Measurements from ENCODE around the gene PRKG1. TPM values are rescaled to one million over a fixed set of nuclear protein-coding genes. Genes with fewer than 3 reads are reported as not detected.

PRKG1 gene
- polyA plus RNA-seq, 4 donors, result 12.7 to 21.2 (median 15.0) TPM

DNA sequence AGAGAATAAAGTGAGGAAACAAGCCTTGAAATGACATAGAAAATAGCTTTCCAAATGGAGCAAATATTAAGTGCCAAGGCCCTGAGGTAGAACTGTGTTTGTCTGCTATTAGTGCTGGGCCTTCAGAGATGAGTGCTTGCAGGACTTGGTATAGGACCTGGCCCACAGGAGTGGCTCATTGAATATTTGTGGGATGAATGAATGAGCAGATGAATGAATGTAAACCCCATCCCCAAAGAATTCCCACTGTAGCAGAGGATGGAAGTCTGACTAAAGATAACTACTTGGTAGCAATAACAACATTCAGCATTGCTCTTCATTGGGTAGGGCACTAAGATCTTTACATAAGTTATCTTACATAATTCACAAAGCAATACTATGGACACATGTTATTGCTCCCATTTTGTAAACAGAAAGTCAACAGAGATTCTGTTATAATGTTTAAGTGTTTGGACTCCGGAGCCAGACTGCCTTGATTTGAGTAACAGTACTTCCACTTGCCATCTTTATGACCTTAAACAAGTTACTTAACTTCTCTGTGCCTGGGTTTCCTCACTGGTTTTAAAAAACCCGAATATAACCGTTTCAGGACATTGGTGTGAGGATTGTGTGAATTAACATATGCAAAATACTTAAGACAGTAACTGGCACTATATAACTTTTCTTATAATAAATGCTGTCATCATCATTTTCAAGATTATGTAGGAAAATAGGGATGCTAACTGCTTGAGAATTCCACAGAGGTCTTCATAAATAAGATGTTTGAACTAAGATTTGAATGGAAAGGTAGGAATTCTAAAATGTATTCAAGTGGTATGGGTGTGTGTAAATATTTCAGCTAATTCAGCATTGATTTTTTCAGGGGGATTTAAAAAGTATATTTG is 141.9 kb downstream of the PRKG1 start:
- no peak for DNase-seq (ENCODE audit: low read depth in 4 of 4, low spot score in 3 of 4)

DNA sequence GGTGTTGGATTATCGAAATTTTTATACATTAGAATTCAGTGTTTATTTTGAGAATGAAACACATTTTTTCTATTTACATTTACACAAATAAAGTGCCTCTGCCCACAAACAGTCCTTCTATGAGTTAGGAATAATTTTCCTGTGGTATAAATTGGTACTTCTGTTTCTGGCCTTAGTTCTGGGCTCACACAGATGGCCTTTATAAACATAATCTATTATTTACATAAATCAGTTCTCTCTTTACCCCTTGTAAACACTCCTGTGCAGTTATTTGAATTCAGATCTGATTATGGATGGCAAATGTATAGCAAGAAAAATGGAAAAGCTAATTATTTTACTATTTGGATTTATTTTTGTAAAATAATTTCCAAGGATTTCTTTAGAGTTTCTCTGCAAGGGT is 143.2 kb downstream of the PRKG1 start:
- DNase-seq (ENCODE audit: low read depth in 4 of 4, low spot score in 3 of 4), result no peak

DNA sequence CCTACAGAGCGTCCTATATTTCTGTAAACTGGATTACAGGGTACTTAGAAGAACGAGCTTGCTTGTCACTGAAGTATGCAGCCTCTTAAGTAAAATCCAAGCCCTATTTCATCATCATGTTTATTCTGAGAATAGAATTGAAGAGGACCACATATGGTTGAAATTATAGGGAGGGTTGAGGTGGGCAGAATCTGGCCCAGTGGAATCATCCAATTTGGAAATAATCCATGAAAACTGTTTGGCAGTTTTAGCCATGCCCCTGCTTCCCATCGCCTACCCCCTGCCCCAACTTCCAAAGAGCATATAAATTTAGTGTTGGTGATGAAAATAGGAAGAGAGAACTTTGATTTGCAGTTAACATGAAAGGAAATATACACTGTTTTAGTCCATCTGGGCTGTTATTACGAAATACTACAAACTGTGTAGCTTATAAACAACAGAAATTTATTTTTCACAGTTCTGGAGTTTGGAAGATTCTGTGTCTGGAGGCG is 150.4 kb downstream of the PRKG1 start:
- no peak for DNase-seq (ENCODE audit: low read depth in 4 of 4, low spot score in 3 of 4)

DNA sequence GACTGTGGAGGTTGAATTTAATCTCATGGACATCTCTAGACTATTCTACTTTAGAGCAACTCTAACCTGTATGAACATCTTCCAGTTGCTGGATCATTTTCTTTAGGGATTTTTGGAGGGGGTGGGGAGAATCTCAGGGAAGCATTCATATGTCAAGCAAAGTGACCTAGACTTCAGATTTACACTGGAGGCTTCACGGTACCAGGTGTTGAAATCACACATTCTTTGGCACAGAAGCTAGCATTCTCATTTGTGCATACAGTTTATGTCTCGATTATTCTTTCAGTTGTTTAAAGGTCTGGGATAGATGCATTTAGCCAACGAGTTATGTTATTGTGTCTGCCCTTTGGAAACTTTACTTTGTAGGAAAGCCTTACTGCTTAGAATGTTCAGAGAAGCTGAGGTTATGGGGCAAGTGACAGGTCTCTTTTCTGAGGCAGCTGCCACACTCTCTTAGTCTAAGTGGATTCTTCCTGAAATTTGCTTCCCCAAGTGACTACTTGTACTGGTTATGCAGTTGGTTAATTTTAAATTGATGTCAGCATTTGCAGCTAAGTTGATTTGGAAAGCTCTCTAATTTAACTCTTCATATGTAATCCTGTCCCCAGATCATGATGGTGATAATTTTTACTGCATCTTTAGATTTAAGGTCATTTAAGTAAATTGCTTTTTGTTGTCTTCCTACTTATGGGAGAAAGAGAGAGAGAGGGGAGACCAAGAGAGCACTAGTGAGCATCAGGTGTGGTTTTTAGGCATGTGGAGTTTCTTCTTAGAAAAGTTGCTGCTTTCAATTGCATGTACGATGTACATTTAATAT is 153.8 kb downstream of the PRKG1 start:
- no peak for DNase-seq (ENCODE audit: low read depth in 4 of 4, low spot score in 3 of 4)

DNA sequence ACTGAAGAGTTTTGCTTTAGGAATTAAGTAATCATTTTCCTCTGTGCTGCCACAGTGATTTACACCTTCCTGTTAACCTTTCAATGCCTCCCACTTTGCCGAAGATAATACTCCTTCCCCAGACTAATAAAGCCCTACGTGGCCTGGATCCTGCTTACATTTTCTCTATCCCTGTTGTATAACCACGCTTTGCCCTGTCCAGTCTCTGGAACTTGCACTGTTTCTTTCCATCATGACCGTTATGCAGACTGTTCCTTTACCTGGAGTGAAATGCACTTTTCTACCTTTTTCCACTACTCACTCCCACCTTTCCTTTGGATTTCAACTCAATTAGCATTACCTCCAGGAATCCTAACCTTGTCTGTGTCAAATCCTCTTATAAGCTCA is 154.4 kb downstream of the PRKG1 start:
- DNase-seq (ENCODE audit: low read depth in 4 of 4, low spot score in 3 of 4), result no peak

DNA sequence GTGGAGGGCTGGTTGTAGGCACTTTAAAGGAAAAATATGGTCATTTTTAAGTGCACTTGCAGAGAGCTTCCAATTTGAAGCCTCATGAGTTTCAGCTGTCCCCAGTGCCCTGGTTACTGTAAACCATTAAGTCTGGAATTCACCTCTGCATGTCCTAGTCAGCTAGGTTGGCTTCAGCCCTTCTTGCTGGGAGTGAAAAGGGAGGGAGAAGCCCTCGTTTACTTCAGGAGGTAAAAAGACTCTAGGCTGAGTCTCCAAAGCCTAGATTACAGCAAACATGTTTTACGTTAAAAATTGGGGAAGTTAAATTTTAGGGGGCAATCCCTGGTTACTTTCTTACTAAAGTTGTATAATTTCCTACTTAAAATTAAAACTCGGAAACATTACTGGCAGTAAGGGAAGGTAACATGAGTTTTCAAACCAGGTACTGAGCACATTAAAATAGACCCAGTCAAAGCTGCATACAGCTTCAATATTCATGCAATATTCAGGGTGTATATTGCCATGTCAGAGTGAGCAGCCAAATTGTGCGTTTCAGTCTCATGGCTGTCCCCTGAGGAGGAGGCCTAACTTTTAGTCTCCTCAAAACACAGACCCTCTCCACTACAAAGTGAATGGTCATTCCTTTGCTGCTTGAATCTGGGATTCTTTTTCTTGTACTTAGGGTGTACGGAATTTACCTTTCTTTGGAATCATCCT is 156.7 kb downstream of the PRKG1 start:
- no peak for DNase-seq (ENCODE audit: low read depth in 4 of 4, low spot score in 3 of 4)

DNA sequence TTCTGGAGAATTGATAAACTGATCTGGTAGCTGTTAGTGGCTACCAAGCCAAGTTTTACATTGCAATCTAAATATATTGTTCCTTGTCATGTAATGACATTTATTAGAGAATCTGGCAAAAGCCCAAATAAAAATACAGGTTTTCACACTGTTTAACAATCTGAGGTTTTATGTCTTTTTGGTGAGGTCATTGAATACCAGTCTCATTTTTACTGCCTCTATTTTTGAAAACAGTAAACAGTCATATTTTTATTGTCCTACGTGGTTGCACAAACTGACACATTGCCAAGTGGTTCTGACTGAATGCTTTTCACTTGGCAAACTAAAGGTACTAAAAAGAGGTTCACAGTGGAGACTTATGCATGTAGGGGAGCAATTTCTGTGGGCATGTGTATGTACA is 157.5 kb downstream of the PRKG1 start:
- DNase-seq (ENCODE audit: low read depth in 4 of 4, low spot score in 3 of 4), result no peak

DNA sequence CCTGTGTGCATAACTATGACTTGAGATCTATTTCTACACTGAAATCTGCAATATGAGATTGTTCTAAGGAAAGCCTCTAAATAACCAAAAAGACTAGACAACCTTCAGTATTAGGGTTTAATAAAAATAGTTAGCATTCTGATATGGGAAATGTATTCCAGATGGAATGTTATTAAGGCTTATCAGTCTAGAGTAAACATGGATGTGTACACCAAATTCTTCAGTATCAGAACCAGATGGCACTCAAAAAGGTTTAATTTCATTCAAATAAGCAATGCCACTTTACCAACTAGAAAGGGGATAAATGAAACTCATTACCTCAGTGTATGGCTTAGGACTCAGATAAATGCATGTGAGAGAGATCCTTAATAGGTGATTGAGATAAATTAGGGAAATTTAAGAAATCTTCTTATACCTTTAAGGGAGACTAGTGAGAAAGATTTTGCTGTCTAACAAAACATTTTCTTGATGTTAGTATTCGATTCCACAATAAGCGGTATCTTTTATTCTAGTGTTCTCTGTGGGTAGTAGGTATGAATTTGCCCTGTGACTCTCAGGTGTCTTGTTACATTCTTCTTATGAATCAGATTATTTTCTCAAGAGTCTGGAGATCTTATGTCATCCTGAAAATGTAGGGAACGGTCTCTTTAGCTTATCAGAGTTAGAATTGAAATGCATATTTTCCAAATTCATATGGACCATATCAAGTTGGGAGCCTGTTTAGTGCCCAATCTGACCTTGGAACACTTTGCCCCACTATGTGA is 159.2 kb downstream of the PRKG1 start:
- DNase-seq (ENCODE audit: low read depth in 4 of 4, low spot score in 3 of 4), result no peak

DNA sequence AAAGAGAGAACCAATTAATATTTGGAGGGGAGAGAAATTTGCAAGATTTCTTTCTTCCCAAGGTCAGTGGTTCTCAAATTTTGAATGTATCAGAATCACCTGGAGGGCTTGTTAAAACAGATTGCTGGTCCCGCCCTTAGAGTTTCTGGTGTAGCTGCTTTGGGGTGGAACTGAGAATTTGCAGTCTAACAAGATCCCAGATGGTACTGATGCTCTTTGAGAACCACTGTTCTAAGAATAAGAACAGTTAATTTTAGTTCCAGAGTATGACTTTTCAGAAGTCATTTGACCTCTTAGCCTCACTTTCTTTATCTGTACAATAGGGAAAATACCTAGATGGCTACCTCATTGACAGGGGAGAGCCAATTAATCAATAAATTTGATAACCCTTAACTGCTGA is 161.6 kb downstream of the PRKG1 start:
- no peak for DNase-seq (ENCODE audit: low read depth in 4 of 4, low spot score in 3 of 4)

DNA sequence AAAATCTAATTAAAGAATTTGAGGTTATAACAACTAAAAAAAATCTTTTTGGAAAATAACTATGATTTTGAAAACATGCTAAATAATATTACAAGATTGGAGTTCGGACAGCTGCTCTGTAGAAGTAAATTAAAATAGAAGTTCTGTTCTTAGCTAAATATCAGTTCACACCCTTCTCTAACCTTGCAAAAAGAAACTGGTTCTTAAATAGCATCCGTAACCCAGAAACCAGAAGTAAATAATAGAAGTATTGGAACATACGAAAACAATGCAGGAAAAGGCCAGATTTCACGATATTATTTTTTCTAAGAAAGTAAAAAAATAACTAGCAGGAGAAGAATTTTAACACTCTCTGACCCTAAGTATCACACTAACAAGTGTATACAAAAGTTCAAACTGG is 164.7 kb downstream of the PRKG1 start:
- DNase-seq (ENCODE audit: low read depth in 4 of 4, low spot score in 3 of 4), result no peak

DNA sequence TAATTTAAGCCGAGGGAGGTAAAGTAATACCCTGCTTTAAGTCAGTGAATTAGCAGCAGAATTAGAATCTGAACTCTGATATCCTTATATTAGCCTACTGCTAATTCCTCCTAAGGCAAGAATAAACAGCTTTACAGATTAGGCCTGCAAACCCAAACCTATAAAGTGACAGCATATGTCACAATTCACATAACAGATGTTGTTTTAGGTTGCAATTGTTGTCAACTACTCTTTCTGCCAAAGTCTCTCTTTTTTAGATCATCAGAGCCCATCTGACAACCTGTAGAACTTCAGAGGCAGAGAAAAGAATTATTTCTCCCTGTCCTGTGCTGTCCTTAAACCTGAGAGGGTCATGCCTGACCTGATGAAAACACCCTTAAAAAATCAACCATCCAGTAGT is 167.2 kb downstream of the PRKG1 start:
- DNase-seq (ENCODE audit: low read depth in 4 of 4, low spot score in 3 of 4), result no peak

DNA sequence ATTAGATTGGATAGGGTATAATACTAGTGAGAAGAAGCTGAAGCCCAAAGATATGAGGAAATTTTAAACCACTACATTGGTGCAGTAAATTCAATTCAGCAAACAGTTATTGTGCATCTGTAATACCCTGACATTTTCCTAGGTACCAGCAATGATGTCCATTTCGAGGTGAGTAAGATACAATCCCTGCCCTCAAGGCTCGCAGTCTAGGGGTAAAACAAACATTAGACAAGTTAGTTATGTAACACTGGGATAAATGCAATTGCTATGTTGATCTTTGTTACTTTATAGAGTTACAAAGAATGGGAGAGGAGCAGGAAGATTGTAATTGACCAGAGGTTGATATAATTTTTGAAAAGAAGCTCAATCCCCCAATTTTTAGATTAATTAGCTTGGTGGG is 168.1 kb downstream of the PRKG1 start:
- no peak for DNase-seq (ENCODE audit: low read depth in 4 of 4, low spot score in 3 of 4)

DNA sequence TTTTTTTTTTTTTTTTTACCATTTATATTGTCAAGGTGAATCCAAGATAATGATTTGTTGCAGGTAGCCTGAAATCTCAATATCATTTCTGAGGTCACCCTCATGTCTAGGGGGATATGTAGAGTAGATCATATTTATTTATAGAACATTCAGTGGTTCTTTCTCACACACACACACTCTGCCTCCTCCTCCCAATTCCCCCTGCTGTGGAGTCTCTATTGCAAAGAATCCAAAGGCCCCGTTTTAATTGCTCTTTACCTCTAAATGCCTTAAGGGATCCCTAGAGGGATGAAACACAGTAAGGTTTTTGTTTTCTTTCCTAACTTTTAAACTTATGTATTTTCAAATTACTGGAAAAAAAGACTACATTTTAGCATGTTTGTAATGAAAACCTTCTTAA is 170.0 kb downstream of the PRKG1 start:
- DNase-seq (ENCODE audit: low read depth in 4 of 4, low spot score in 3 of 4), result no peak

DNA sequence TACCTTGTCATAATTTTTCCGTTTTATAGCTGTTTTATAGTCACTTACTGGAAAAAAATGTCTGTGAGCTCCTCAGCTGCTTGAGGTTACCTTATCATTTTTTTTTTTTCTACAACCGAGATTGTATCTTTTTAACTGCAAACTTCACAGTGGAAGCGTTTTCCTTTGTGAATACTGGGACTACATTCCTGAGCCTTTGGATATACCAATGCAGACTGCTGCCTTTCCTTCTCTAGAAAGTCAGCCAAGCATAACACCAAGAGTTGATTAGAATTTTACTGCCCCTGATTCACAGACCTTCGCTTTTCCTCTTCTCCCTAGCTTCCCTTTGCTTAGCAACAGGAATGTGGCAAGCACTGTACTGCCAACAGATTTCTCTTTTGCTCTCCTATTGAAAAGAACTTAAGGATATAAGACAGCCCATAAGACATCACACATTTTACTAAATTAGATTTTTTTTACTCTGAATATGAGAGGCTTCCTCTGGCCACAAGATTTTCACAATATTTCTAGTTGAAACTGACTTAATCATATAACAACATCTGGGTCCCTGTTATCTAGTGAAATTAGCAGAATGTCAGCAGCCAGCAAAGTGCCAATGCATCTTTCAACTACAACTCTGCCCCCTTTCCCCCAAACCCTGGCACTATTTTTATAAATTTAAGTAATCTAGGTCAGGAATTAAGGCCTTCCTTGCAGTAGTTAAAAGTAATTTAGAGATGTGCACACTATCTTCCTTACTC is 170.6 kb downstream of the PRKG1 start:
- DNase-seq (ENCODE audit: low read depth in 4 of 4, low spot score in 3 of 4), result peak; percentile 54 to 65 (median 58)

DNA sequence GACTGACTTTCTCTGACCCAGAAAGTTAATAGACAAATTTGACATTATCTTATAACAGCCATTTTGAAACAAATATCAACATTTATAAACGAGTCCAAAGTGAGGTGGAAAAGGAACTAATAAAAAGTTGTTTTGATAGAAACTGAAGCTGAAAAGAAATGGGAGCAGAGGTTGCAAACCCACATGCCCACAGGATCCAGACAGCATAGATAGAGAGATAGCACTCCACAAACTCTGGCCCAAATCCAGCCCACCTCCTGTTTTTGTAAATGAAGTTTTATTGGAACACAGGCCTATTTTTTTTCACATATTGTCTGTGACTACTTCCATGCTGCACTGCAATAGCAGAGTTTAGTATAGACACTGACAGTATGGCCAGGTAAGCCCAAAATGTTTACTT is 171.9 kb downstream of the PRKG1 start:
- no peak for DNase-seq (ENCODE audit: low read depth in 4 of 4, low spot score in 3 of 4)

DNA sequence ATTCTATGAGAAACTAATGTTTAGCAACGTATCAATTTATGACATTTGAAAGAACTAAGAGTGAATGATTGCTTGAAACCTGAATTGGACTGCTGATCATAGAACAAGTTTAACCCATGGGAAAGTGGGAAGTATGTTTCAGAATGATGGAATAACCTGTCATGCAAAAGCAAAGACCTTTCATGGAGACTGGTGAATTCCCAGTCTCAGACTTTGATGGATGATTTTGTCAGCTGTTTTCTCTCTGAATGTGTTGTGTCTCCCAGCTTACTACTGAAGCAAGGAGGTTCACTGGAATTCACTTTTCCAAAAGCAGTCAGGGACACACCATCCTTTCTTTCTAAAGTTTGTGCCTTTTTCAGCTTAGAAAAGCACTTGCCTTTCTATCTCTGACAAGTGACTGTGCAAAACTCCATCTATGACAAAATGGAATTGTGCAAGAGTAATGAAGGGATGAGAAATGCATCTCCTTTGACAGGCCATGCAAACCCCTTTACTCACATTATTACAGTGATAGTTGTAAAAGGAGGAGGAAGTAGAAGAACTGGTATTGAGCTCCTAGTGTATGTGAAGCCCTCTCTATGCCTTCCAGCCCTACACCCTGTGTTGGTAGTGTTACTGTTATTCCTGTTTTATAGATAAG is 176.1 kb downstream of the PRKG1 start:
- no peak for DNase-seq (ENCODE audit: low read depth in 4 of 4, low spot score in 3 of 4)

DNA sequence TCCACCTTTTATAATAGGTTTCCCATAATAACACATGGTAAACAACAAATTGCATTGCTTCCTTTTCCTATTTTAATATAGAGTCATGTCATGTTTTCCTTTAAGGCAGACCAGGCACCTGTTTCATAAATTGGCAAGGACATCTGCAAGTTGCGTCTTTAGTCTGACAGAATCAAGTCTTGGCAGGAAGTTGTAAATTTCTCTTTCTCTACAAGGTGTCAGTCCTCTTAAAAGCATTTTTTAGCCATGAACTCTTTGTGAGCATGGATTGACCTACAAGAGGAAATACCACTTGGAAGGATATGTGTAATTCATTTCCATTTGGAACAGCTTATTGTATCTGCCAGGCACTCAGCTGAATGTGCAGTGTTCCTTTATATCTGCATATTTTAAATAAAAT is 176.8 kb downstream of the PRKG1 start:
- DNase-seq (ENCODE audit: low read depth in 4 of 4, low spot score in 3 of 4), result no peak

DNA sequence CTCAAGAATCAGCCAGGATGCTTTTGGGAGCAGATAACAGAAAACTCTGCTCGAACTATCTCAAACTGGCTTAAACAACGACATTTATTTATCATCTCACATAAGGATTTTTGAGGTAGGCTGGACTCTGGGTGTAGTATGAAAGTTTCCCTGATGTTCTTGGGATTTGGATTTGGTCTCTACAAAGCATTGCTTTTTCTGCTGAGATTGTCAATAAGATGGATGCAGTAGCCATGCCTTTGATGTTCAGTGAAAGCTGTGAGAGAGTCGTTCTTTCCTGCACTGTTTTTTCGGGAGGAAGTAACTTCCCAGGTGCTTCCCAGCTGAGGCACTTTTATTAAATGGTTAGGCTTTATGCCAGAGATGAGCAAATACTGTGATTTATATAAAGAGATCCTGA is 181.1 kb downstream of the PRKG1 start:
- DNase-seq (ENCODE audit: low read depth in 4 of 4, low spot score in 3 of 4), result no peak

DNA sequence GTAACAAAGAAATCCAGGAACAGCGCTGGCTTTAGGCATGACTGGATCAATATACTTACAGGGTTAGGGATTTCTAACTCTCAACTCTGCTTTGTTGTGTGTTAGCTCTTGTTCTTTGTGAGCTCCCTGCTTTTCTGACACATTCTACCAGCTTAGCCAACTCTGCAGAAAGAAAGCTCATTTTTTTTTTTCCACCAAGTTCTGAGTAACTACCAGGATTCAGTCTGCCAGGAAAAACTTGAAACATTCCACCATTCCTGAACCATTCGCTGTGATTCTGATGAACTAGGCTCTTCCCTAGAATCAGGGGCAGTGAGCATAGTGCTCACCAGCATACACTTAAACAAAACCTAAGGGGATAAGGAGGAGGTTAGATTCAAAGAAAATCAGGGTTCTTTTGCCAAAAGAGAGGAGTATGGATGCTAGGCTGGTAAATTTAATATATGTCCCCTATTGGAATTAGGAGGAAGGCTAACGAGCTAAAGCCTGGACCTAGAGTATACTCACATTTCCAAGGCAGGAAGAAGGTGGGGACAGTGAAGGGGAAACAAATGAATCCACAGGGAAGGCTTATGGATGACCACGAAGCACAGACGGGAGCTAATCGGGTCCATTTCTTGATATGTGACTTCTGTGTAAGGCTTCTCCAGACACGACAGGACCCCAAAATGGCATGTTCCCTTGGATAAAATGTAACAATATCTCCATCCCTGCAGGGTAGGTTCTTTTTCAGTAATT is 183.4 kb downstream of the PRKG1 start:
- DNase-seq (ENCODE audit: low read depth in 4 of 4, low spot score in 3 of 4), result no peak
